Activated T-cell treated with anti-CD3 and anti-CD28 coated beads, Interleukin-2, amount 50 U/mL, for 24 hours (primary cell): ENCODE measurements around the gene SIM2.

Experiments used
- DNase-seq: peaks from one replicate; pipeline ENCODE4 v3.0.0-alpha.2; 2020
- H3K27ac Mint-ChIP-seq: 2 replicates; pipeline ENCODE4 v1.8.0; 2020; ENCODE audit warnings: mild to moderate bottlenecking, mixed read lengths
- H3K27me3 Mint-ChIP-seq: 2 replicates; pipeline ENCODE4 v1.8.0; 2020; ENCODE audit warnings: mixed read lengths
- H3K36me3 Mint-ChIP-seq: 2 replicates; pipeline ENCODE4 v1.8.0; 2020; ENCODE audit warnings: low read depth, mixed read lengths
- H3K4me1 Mint-ChIP-seq: 2 replicates; pipeline ENCODE4 v1.8.0; 2020; ENCODE audit warnings: low read depth, mixed read lengths
- H3K4me3 Mint-ChIP-seq: 2 replicates; pipeline ENCODE4 v1.8.0; 2020; ENCODE audit warnings: mild to moderate bottlenecking, moderate library complexity, mixed read lengths
- H3K9me3 Mint-ChIP-seq: 2 replicates; pipeline ENCODE4 v1.8.0; 2020; ENCODE audit warnings: mixed read lengths

The SIM2 gene

DNA sequence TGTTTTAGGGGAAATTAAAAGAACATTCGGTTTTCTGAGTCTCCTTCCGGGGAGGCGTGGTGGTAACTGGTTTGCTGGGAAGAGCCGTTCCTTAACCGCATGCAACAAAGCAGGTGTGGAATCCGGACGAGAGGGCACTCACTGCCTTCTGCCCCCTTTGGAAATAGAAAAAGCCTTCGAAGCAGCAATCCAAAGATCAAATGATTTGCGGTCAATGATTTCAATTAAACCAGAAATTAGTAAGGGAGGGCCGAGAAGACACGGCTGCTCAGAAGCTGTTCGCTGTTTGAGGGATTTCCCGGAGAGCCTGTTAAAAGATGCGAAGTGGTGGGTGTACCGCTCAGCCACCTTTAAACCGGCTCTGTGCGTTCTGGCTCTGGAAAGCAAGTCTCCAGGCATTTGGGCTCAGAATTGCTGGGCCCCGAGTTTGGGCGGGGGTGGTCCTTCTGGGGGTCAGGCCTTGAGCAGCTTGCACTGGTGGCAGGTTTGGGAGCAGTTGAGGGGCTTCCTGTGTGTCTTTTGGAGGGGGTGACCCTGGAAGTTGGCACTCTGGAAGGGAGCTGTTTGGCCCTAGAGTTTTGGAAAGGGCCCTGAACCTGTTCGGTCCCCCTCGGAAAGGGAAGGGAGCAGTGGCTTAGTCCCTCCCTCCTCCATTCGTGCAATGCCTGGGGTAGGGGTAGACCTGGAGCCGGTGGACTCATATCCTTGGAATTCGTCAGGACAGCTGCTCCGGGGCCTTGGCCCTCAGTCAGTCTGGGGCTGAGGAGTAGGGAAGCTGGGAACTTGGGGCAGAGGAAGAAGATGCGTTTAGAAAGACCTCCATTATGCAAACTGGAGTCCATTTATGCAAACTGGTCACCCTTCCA is 3.1 kb downstream of the SIM2 start:
- DNase-seq, result no peak
- Mint-ChIP-seq H3K27me3 (peaks cover 83% of the 10 kb centered on the region), H3K9me3 (no peaks in the 10 kb centered on the region), H3K4me3 (peak overlapping the region; percentile 45), H3K36me3 (no peaks in the 10 kb centered on the region), H3K27ac (no peak overlapping the region), H3K4me1 (peaks cover 41% of the 10 kb centered on the region)

DNA sequence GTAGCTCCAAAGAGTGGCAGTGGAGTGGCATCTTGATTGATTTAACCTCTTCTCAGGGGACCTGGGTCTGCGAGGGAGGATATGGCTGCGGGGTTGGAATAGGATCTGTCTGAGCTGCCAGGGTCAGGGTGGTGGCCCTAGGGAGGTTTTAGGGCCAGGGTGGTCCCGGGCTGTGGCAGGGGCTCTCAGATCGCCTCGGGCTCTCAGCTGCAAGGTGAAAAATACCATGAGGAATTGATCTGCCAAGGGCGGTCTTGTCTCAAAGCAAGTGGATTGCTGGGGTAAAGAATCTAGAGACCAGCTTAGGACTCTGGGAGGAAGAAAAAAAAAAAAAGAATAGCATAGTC is 3.7 kb downstream of the SIM2 start:
- Mint-ChIP-seq H3K27me3 (peaks cover 84% of the 10 kb centered on the region), H3K4me1 (peaks cover 44% of the 10 kb centered on the region), H3K27ac (no peak overlapping the region), H3K36me3 (no peaks in the 10 kb centered on the region), H3K9me3 (no peaks in the 10 kb centered on the region), H3K4me3 (no peak overlapping the region)
- DNase-seq, result no peak

DNA sequence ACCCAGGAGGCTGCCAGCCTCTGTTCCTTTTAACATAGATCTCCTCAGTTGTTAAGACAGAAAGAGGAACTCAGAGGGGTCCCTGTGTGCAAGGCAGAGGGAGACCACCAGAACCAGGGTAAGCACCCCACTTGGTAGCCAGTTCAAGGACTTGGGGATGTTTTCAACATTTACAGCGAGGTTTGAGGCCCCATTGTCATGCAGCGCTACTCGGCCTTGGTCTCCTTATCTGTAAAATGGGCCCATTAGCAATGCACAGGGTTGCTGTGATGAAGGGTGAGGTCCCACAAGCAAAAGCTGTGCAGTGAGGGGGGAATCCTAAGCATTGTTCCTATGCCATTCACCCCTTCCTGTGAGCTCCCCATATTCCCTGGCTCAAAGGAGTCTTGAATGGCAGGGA is 4.2 kb downstream of the SIM2 start:
- no peak overlapping the region for H3K4me3 Mint-ChIP-seq
- no peak overlapping the region for H3K27ac Mint-ChIP-seq
- no peak for DNase-seq
- peaks cover 45% of the 10 kb centered on the region for H3K4me1 Mint-ChIP-seq
- peaks cover 82% of the 10 kb centered on the region for H3K27me3 Mint-ChIP-seq
- H3K36me3 Mint-ChIP-seq, result no peaks in the 10 kb centered on the region
- no peaks in the 10 kb centered on the region for H3K9me3 Mint-ChIP-seq

DNA sequence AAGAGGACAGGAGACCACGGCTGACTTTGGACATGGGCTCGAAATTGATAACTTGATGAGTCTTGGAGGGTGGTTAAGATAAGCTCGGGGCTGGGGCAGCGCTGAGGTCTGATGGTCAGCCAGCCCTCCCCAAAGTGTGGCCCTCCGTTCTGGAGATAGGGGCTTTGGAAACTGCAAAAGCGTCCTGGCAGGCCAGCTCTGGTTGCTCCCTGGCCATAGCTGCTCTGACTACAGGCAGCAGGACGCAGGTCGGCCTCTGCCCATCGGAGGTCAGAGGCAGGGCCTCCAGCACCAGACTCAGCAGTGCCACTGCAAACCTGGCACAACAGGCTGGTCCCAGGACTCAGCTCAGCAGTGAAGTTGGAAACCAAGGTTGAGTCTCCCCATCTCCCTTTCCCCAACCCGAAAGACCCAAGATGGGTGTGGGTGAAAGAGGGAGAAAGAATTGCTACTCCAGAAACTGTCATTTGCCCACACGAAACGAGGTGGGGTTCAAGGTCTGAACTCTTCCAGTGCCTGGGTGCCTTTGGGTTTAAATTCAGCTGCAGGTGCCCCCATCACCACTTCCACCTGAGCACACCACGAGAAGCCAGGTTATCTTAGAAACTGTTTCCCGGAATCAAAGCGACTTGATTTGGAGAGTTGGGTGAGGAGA is 4.8 kb downstream of the SIM2 start:
- no peak for DNase-seq
- Mint-ChIP-seq H3K27ac (no peak overlapping the region), H3K4me3 (no peak overlapping the region), H3K27me3 (peaks cover 85% of the 10 kb centered on the region), H3K36me3 (no peaks in the 10 kb centered on the region), H3K9me3 (no peaks in the 10 kb centered on the region), H3K4me1 (peaks cover 51% of the 10 kb centered on the region)

DNA sequence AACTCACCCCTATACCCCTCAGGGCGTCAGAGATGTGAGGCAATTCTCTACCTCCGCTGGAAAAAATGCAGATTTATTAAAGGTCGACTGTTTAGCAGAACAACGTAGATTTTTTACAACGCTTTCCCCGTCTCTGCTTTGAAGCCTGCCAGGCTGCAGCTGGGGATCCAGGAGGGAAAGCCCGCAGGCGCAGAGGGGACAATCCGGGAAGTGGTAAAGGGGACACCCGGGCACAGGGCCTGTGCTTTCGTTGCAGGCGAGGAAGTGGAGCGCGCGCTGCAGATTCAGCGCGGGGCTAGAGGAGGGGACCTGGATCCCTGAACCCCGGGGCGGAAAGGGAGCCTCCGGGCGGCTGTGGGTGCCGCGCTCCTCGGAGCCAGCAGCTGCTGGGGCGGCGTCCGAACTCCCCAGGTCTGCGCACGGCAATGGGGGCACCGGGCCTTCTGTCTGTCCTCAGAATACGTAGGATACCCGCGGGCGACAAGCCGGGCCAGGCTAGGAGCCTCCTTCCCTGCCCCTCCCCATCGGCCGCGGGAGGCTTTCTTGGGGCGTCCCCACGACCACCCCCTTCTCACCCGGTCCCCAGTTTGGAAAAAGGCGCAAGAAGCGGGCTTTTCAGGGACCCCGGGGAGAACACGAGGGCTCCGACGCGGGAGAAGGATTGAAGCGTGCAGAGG is 5.5 kb downstream of the SIM2 start:
- Mint-ChIP-seq H3K27ac (no peak overlapping the region), H3K27me3 (peaks cover 90% of the 10 kb centered on the region), H3K4me1 (peaks cover 52% of the 10 kb centered on the region), H3K36me3 (no peaks in the 10 kb centered on the region), H3K4me3 (no peak overlapping the region), H3K9me3 (no peaks in the 10 kb centered on the region)
- DNase-seq, result no peak

DNA sequence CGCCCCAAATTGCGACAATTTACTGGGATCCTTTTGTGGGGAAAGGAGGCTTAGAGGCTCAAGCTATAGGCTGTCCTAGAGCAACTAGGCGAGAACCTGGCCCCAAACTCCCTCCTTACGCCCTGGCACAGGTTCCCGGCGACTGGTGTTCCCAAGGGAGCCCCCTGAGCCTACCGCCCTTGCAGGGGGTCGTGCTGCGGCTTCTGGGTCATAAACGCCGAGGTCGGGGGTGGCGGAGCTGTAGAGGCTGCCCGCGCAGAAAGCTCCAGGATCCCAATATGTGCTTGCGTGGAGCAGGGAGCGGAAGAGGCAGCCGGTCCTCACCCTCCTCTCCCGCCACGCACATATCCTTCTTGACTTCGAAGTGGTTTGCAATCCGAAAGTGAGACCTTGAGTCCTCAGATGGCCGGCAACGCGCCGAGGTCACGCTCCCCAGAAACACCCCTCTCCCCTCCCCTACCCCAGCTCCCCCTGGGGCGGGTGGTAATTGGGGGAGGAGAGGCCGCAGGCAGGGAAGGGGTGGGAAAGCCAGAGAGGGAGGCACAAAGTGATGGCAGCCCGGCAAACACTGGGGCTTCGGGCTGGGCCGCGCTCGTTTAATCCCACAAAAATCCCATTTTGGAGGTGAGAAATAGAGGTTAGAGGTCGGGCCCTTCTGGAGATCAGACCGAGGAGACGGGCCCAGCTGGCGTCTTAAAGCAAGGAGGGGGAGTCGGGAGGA is 6.2 kb downstream of the SIM2 start:
- no peak for DNase-seq
- Mint-ChIP-seq H3K4me1 (peaks cover 54% of the 10 kb centered on the region), H3K27ac (no peak overlapping the region), H3K9me3 (no peaks in the 10 kb centered on the region), H3K36me3 (no peaks in the 10 kb centered on the region), H3K27me3 (peaks cover 94% of the 10 kb centered on the region), H3K4me3 (no peak overlapping the region)

DNA sequence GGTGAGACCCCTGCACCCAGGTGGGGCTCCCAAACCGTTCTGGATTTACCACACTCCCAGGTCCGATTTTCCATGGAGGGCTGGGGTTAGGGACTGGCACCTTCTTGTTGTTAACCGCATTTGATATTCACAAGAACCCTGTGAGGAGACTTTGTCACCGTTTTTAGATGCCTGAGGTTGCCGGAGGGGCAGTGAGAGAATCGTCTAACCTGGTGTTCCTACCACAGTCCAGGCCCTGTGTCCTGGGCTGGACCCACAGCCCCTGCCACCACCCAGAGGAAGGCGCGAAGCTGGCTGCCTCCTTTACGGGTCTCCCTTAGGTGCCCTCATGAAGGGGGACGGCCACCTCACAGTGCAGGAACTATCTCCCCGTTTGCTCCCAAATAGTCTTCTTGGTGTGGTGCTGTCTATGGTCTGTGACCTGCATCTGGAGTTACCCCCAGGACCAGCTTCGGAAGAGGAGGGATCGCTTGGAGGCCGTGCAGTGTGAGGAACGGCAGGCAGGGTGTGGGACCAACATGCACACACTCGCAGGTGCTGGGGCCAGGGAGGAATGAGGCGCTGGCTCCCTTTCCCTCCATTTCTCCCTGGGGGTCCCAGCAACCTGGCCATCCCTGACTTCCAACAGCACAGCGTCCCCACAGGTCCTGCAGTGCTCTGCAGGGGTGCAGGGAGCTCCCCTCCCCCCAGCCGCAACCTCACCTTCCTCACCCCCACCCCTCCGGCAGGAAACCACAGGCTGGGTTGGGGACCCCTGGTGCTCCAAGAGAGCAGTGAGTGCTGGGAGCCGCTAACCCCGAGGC is 7.0 kb downstream of the SIM2 start:
- Mint-ChIP-seq H3K4me1 (peaks cover 48% of the 10 kb centered on the region), H3K36me3 (no peaks in the 10 kb centered on the region), H3K27ac (no peak overlapping the region), H3K27me3 (peaks cover 94% of the 10 kb centered on the region), H3K9me3 (no peaks in the 10 kb centered on the region), H3K4me3 (peak overlapping the region; percentile 4)
- DNase-seq, result no peak

DNA sequence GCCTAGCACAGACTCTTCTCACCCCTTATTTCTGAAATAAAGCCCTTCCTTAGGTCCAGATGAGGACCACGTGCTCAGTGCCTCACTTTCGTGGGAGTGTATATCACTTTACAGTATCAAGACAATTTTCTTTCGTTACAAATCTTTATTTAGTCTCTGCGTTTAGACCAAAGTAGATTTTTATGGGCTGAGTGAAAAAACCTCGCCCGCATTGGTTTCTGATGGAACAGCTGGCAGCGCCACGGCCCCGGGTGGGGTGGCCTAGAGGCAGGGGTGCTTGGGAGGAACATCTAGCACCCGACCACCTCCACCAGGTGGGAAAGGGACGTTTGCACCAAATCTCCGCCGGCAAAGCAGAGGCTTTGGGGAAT is 7.6 kb downstream of the SIM2 start:
- no peak overlapping the region for H3K27ac Mint-ChIP-seq
- peak overlapping the region; percentile 25 for H3K4me3 Mint-ChIP-seq
- H3K36me3 Mint-ChIP-seq, result no peaks in the 10 kb centered on the region
- peaks cover 47% of the 10 kb centered on the region for H3K4me1 Mint-ChIP-seq
- peaks cover 95% of the 10 kb centered on the region for H3K27me3 Mint-ChIP-seq
- DNase-seq, result no peak
- H3K9me3 Mint-ChIP-seq, result no peaks in the 10 kb centered on the region

DNA sequence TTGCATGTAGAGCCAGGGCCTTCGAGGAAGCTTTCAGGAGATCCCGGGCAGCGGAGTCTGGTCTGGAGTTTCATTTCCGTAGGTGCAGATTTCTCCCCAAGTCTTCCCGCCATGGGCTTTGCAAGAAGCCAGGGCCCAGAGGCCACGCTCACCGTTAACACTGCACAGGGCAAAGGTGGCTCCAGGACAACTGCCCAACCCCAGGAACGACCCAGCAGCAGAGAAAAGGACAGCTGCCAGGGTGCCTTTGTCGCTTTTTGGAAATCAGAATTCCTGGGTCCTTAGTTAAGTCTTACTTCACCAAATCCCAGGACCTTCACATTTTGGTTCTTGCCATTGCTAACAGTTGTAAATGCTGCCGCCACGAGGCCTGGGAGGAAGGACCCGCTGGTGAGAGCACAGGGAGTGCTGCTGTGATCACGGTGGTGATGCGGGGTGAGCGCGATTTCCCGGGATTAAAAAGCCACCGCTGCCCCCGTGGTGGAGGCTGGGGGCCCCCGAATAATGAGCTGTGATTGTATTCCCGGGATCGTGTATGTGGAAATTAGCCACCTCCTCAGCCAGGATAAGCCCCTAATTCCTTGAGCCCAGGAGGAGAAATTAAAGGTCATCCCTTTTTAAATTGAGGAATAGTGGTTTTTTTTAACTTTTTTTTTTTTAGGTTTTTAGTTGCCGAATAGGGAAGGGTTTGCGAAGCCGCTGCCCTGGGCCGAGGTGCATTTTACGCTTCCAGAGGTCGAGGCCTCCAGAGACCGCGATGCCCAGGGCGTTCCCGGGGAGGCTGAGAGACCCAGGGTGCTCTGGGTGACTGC is 8.2 kb downstream of the SIM2 start:
- no peaks in the 10 kb centered on the region for H3K9me3 Mint-ChIP-seq
- H3K36me3 Mint-ChIP-seq, result no peaks in the 10 kb centered on the region
- H3K27ac Mint-ChIP-seq, result no peak overlapping the region
- DNase-seq, result no peak
- peak overlapping the region; percentile 3 for H3K4me3 Mint-ChIP-seq
- H3K27me3 Mint-ChIP-seq, result peaks cover 93% of the 10 kb centered on the region
- H3K4me1 Mint-ChIP-seq, result peaks cover 42% of the 10 kb centered on the region

DNA sequence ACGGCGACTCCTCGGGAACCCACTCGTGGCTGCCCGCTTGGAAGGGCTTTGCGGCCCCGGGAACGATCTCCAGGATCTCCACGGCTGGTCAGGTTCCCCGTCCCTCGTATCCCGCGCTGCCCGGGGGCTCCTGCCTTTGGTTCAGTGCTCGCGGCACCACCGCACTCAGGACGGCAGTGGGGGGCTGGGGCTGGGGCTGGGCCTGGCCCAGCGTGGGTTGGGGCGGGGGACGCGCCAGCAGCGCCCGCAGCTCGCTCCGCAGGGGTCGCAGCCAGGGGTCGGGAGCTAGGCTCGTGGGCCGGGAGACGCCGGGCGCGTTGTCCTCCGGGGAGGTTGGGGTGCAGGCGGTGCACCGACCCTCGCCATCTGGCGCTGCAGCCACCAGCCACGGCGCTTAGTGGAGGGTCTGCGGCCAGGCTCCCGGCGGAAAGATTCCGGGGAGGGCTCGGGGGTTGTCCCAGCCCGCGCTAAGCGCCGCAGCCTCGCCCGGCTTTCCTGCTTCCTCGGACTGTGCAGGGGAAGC is 8.9 kb downstream of the SIM2 start:
- no peaks in the 10 kb centered on the region for H3K9me3 Mint-ChIP-seq
- H3K27ac Mint-ChIP-seq, result no peak overlapping the region
- no peaks in the 10 kb centered on the region for H3K36me3 Mint-ChIP-seq
- H3K27me3 Mint-ChIP-seq, result peaks cover 93% of the 10 kb centered on the region
- peaks cover 42% of the 10 kb centered on the region for H3K4me1 Mint-ChIP-seq
- H3K4me3 Mint-ChIP-seq, result peak overlapping the region; percentile 29
- no peak for DNase-seq

DNA sequence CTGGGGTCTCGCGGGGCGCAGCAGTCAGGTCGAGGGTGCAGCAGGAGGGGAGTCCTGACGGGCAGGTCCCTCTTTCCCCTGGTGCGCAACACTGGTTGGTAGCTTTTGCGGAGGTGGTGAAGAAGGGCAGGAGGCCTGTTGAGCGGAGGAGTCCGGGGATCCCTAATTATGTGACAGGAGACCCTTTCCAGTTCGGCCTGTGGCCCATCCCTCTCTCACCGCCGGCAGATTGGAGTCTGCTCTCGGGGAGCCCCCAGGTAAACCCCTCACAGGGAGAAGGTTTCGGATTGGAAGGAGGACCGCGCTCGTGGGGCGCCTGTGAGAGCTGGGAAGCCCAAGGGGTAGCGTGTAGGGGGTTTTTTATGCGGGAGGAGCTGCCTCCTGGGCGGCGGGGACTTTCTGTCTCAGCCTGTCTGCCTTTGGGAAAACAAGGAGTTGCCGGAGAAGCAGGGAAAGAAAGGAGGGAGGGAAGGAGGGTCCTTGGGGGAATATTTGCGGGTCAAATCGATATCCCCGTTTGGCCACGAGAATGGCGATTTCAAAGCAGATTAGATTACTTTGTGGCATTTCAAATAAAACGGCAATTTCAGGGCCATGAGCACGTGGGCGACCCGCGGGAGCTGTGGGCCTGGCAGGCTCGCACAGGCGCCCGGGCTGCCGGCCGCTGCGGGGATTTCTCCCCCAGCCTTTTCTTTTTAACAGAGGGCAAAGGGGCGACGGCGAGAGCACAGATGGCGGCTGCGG is 9.5 kb downstream of the SIM2 start:
- peak overlapping the region; percentile 29 for H3K4me3 Mint-ChIP-seq
- H3K4me1 Mint-ChIP-seq, result peaks cover 42% of the 10 kb centered on the region
- no peaks in the 10 kb centered on the region for H3K36me3 Mint-ChIP-seq
- peaks cover 93% of the 10 kb centered on the region for H3K27me3 Mint-ChIP-seq
- DNase-seq, result no peak
- H3K27ac Mint-ChIP-seq, result no peak overlapping the region
- H3K9me3 Mint-ChIP-seq, result no peaks in the 10 kb centered on the region

DNA sequence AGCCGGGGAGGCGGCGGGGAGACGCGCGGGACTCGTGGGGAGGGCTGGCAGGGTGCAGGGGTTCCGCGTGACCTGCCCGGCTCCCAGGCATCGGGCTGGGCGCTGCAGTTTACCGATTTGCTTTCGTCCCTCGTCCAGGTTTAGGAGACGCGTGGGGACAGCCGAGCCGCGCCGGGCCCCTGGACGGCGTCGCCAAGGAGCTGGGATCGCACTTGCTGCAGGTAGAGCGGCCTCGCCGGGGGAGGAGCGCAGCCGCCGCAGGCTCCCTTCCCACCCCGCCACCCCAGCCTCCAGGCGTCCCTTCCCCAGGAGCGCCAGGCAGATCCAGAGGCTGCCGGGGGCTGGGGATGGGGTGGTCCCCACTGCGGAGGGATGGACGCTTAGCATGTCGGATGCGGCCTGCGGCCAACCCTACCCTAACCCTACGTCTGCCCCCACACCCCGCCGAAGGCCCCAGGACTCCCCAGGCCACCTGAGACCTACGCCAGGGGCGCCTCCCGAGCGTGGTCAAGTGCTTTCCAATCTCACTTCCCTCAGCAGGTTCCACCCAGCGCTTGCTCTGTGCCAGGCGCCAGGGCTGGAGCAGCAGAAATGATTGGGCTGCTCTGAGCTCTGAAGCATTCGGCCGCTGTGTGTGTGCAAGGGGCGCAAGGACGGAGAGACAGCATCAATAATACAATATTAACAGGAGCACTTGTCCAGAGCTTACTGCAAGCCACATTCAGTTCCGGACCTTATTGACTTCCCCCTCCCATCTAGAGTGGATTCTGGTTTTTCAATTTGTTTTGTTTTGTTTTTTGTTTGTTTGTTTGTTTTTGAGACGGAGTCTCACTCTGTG is 10.3 kb downstream of the SIM2 start:
- Mint-ChIP-seq H3K36me3 (no peaks in the 10 kb centered on the region), H3K27me3 (peaks cover 93% of the 10 kb centered on the region), H3K4me3 (no peak overlapping the region), H3K9me3 (no peaks in the 10 kb centered on the region), H3K27ac (no peak overlapping the region), H3K4me1 (peaks cover 39% of the 10 kb centered on the region)
- no peak for DNase-seq
